Left ventricle myocardium superior (tissue), 1 donor: ENCODE data around the gene PRM2. TPM values are rescaled to one million over a fixed set of nuclear protein-coding genes. Genes with fewer than 3 reads are reported as not detected.

Source experiments
- ATAC-seq: fragments of 200-7000 bp; cut with Tn5 transposase; one replicate; pipeline ENCODE4 v1.9.1; 2020; ENCODE audit warnings: mild to moderate bottlenecking, moderate library complexity
- DNase-seq: peaks from one replicate; pipeline ENCODE4 v3.0.0-alpha.2; 2020
- intact Hi-C: fragments of 100-400 bp; cut with micrococcal nuclease; formaldehyde crosslinking; loops from one replicate; pipeline ENCODE4 v1.11.0; 2022
- total RNA-seq: library from RNA; stranded (reverse); fragmentation: NEBNext Ultra II Directional; extraction: Animal tissue kit (Norgen Biotek cat#: 25700); gene quantifications from one replicate; pipeline ENCODE4 v1.2.1, GENCODE V29; 2021
- donor health status: DM: no; HTN: yes; CAD: no; lungs with severe emphysema.

Gene PRM2
- total RNA-seq, 1 donor from 2014 or later, result not detected

GRCh38 chr16:11270602-11271162 is 5.6 kb downstream of the PRM2 start:
- no peak for ATAC-seq

DNA sequence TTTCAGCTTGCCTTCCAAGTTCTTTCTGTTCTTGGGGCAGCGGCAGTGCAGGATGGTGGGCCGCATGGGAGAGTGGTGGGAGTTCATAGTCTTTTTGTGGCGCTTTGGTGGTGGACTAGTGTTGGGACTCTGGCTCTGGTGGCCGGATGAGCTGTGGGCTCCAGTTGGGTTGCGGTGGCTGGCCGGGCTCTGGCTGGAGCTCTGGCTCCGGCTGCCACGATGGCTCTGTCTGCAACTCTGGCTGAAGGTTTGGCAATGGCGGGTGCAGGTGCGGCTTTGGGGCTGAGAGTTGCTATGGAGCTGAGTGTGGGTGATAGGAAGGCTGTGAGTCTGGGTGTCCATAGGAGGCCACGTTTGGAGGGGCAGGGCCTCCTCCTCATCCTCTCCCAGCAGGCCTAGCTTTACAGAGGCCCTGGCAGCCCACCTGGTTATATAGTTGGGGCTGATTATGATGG is 7.3 kb downstream of the PRM2 start, which contains the start of gene TNP2:
Gene TNP2, minus strand, starts transcription at position 405 of the 455 bp plus-strand sequence. Its CDS starts 63 bp downstream, at position 342.
- DNase-seq, result no peak
- ATAC-seq, result no peak
- intact Hi-C loops, result no loop called here

More at GRCh38 chr16:11270602-11271162, 5.6 kb downstream of the PRM2 start:
- no peak for DNase-seq
- intact Hi-C loops, result no loop called here

DNA sequence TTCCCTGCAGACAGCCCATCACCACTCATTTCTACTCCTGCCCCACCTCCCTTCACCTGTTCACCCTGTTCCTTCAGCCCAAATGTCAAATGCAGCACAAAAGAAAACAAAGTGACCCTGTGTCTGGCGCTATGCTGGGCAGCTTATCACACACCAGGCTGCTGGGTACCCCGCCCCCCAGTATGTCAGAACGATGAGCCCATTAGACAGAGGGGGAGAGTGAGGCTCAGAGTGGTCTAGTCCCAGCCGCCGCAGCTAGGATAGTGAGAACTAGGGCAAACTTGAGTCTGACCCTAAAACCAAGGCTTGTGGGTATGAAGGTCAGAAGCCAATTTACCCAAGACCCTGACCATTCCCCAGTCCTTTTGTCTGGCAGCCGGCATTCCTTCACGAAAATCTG is 11.2 kb downstream of the PRM2 start:
- intact Hi-C loops, result no loop called here
- ATAC-seq (peak; percentile 10), DNase-seq (no peak)

DNA sequence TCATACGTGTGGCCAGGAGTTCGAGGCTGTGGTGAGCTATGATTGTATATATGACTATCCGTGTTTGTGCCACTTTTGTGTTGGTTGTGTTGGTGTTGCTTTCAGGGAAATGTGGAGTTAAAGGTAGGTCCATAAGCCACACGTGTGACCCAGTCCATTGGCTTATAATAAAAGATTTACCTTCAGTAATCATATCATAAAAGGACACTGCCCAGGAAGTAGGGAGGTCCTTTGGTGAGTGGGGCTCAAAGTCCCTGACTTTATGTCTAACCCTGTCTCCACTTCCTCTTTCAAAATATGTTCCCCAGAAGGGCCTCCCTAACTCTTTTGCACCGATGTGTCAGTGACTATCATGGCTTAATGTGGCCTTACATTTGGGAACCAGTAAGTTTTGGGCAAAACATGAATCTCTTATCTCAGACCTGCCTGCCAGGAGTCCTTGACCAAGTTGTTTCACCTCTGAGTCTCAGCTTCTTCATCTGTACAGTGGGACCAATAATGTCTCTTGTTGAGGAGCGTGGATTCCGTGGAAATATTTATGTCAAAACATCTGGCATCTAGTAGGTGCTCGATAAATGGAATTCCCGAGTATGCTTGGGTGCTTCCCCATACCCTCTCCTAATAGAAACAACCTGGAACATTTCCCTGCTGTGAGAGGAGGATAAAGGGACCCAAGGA is 12.0 kb downstream of the PRM2 start:
- intact Hi-C loops, result no loop called here
- ATAC-seq (no peak), DNase-seq (no peak)

DNA sequence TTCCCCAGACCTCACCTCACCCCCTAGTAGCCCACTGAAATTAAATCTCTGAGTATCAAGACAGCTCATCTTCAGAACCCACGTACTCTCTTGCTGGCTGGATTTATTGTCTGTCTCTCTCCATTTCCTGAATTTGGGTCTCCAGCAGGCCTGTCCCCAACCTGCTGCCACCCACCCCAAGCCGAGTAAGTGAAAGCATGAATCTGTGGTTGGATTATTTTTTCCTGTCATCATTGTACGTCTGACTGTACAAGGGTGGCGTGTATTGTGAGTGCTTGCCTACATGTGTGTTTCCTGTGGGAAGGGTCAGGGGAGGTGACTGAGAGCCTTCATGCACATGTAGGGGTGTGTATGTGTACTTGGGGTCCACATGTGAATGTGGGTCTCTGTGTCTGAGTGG is 12.5 kb downstream of the PRM2 start:
- DNase-seq, result no peak
- no peak for ATAC-seq
- intact Hi-C loops, result no loop called here

- intact Hi-C loops, result no loop called here
- DNase-seq (no peak), ATAC-seq (no peak)
These were observed 13.4 kb downstream of the PRM2 start for GRCh38 chr16:11262915-11263314.

GRCh38 chr16:11260596-11260966 is 15.7 kb downstream of the PRM2 start:
- intact Hi-C loops, result no loop called here
- ATAC-seq (no peak), DNase-seq (no peak)

- ATAC-seq, result no peak
These were observed 16.4 kb downstream of the PRM2 start for GRCh38 chr16:11259655-11260595.

GRCh38 chr16:11258553-11259492 is 17.5 kb downstream of the PRM2 start:
- intact Hi-C loops, result loop anchor here (5.0 kb wide), 1 partner anchor 287 kb away; no protein-coding TSS in a partner anchor
- peak; percentile 21 for ATAC-seq
- DNase-seq, result peak; percentile 81

More at GRCh38 chr16:11259655-11260595, 16.4 kb downstream of the PRM2 start:
- no peak for DNase-seq
- intact Hi-C loops, result loop anchor here (5.0 kb wide), 1 partner anchor 288 kb away; no protein-coding TSS in a partner anchor

DNA sequence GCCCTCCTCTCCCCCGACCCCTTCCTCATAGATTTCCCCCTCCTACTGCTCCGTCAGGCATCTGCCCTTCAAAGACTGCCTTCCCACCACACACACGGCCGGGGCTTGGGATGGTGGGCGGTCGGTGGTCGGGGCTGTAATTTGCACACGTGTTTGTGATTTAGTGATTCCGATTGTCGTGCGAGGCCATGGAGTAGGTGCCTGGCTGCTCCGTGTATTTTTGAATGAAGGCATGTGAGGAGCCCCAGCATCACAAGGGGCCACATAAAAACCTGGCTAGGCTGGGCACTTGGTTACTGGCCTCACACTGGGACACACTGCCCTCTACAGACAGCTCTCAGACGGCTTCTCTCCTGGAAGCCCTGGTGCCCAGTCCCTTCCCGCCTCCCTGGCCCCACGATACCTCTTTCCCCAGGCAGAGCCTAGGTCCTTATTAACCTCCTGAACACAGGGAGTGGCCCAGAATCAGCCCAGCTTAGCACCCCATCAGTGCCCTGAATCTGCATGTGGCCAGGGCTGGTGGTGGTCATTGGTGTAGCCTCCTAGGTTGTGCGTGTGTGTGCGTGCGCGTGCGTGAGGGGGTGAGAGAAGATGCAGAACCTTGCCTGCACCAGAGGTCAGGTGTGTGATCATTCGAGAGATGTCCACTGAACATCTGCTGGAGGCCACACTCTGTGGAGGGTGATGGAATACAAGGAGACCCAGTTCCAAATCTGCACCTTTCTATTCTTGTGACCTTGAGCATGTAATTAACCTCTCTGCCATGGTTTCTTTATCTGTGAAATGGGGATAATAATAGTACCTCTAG is 18.9 kb downstream of the PRM2 start:
- DNase-seq (peak; percentile 74), ATAC-seq (peak; percentile 74)
- intact Hi-C loops, result loop anchor here (5.0 kb wide), 1 partner anchor 285 kb away; no protein-coding TSS in a partner anchor

DNA sequence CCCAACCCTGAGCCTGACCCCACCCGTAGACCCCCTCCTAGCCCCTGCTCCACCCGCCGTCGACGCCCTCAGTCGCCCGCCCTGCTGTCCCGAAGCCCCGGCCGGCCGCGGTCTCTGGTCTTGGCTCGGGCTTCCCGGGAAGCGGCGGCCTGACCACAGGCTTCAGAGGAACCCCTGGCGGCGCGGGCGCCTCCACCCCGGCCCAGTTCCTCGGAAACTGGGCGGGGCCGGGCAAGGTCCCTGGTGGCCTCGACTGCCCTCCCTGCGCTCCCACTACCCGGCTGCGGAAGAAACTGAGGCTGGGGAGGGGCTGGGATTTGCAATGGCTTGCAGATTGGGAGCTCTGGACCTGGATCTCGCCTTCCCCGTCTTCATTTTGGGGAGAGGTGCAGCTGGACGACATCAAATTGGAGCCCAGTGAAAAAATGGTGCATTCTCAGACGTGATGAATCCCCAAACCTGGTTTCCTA is 19.6 kb downstream of the PRM2 start:
- peak; percentile 86 for DNase-seq
- peak; percentile 60 for ATAC-seq
- intact Hi-C loops, result loop anchor here (5.0 kb wide), 1 partner anchor 284 kb away; no protein-coding TSS in a partner anchor

GRCh38 chr16:11255737-11256660 is 20.3 kb downstream of the PRM2 start, which contains the start of gene SOCS1:
Gene SOCS1, minus strand, starts transcription at chr16:11256204. Its CDS starts 726 bp downstream, at chr16:11255478.
- intact Hi-C loops, result loop anchor here (5.0 kb wide), 1 partner anchor 284 kb away; no protein-coding TSS in a partner anchor
- peak; percentile 80 for ATAC-seq
- DNase-seq, result peak; percentile 92

- intact Hi-C loops, result loop anchor here (5.0 kb wide), 1 partner anchor 283 kb away; no protein-coding TSS in a partner anchor
- ATAC-seq, result no peak
- DNase-seq, result peak; percentile 65
These were observed 21.2 kb downstream of the PRM2 start for GRCh38 chr16:11254913-11255736.

DNA sequence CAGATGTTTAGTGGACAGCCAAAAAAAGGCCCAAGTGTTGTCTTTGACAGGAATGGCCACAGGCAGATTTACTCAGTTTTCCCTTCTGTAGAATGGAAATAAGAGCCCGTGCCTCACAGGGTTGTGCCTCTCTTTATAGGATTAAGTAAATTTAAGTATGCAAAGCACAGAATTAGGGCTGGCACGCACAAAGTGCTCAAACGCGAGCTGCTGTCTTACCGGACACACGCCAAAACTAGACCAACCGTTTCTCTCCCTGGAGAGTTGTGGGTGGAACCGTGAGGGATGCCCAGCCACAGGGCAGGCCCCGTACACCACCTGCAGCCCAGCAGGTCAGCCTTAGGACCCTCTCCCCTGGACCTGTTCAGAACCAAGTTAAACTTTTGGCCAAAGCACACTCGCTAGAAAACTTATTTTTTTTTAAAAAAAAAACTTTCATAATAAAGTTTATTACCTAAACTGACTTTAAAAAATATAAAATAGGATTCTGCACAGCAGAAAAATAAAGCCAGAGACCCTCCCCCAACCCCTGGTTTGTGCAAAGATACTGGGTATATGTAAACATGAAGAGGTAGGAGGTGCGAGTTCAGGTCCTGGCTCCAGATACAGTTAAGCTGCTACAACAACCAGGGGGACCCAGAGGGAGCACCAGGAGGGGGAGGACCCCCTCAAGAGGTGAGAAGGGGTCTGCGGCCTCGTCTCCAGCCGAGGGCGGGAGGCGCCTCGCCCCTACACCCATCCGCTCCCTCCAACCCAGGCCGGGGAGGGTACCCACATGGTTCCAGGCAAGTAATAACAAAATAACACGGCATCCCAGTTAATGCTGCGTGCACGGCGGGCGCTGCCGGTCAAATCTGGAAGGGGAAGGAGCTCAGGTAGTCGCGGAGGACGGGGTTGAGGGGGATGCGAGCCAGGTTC is 22.0 kb downstream of the PRM2 start:
- ATAC-seq, result no peak
- no peak for DNase-seq
- intact Hi-C loops, result no loop called here
